ENCODE measurements around the gene ELMOD3.
A peak's percentile ranks its signal among the peaks of the same experiment; 100 is the strongest.
"Not testable (repeated sequence)": the region's sequence is repeated elsewhere in the genome, so short reads cannot be mapped to it uniquely, and the experiment has no call there.

Gene ELMOD3

GRCh38 chr2:85400541-85401463, 46.2 kb downstream of the ELMOD3 start:
- DNase-seq (ENCODE audit: low read depth in 2 of 3, low spot score in 1 of 3): no peak

DNA sequence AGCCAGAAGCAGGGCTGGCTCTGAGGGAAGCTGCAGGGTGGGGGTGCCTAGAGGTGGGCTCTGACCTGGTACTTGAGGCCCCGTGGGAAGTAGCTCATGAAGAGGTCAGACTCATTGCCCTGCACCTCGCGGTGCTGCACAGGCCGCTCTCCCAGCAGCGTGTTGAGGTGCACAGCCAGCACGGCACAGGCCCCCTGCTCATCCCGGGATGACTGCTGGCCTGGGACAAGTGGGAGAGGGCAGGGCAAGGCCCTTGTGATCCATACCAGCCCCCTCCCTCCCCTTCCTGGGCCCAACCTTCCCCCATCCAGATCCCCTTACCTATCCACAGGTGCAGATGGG, 46.9 kb downstream of the ELMOD3 start:
- no peak for DNase-seq (ENCODE audit: low read depth in 2 of 3, low spot score in 1 of 3)

DNA sequence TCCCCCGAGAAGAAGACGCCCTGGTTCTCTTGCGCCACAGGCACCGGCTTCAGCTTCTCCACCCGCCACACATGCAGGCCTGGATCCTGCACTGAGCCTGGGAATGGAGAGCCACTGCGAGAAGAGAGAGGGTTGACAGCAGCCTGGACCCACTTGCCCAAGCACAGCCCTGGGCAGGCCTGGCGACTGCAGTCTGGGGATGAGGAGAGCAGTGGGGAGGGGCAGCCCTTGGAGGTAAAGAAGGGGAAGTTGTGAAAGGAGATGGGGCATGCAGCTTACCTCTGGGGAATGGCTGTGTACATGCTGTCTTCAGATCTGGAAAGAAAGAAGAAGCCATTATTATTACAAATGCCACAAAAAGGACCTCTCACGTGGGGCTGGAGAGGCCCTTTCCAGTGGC, 47.3 kb downstream of the ELMOD3 start:
- no peak for DNase-seq (ENCODE audit: low read depth in 2 of 3, low spot score in 1 of 3)

GRCh38 chr2:85405201-85406059, 50.9 kb downstream of the ELMOD3 start:
- DNase-seq (ENCODE audit: low read depth in 2 of 3, low spot score in 1 of 3): peak; percentile 51 to 63 (median 52)

DNA sequence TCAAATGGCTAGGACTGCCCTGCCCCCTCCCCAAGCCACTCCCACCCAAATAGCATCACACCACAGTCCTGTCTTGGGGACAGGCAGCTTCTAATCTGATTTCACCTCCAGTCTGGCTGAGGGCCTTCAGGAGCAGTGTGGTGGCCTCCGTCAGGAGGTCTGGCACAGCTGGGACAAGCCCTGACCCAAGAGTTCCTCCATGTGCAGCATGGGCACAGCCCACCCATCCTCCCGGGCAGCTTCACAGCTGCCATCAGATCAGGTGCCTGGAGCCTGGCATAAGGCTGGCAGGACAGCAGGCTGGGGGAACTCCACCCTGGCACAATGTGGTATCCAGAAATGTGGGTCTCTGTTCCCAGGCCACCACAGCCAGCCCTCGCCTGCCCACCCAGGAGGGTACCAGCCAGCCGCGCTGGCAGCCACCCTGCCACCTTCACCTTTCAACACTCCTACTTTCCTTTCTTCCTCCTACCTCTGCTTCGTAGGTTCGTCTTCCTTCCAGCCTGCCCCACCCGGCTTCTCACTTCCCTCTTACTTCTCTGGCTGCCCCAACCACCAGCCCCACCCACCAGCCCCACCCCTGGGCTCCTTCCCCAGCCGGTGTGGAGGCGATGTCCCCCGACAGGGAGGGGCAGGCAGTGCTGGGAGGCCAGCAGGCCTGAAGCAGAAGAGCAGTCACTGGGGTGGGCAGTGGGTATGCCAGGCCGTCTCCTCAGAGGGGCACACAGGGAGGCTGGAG, 55.4 kb downstream of the ELMOD3 start, which contains the start of gene CAPG:
CAPG (minus strand) TSS at position 522 of the 739 bp plus-strand sequence. CDS start 8,221 bp downstream, outside the sequence.
- peak in 1 of 3 donors; percentile 26 for DNase-seq (ENCODE audit: low read depth in 2 of 3, low spot score in 1 of 3)

GRCh38 chr2:85410584-85411404, 56.2 kb downstream of the ELMOD3 start:
- no peak for DNase-seq (ENCODE audit: low read depth in 2 of 3, low spot score in 1 of 3)

DNA sequence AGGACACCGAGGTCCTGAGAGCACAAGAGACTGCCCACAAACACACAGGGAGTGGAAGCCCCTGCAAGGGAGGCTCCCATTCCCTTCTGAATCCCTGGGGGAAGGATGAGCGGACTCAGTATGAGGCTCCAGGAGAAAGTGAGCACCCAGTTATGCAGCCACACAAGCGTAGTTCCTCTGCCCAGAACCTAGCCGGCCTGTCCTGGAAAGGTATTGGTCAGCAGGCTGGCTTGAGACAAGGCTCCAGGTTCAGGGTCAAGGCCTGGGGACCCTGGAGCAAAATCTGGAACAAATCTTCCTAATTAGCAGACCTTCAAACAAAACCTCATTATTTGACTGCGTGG, 56.8 kb downstream of the ELMOD3 start:
- DNase-seq (ENCODE audit: low read depth in 2 of 3, low spot score in 1 of 3): no peak

DNA sequence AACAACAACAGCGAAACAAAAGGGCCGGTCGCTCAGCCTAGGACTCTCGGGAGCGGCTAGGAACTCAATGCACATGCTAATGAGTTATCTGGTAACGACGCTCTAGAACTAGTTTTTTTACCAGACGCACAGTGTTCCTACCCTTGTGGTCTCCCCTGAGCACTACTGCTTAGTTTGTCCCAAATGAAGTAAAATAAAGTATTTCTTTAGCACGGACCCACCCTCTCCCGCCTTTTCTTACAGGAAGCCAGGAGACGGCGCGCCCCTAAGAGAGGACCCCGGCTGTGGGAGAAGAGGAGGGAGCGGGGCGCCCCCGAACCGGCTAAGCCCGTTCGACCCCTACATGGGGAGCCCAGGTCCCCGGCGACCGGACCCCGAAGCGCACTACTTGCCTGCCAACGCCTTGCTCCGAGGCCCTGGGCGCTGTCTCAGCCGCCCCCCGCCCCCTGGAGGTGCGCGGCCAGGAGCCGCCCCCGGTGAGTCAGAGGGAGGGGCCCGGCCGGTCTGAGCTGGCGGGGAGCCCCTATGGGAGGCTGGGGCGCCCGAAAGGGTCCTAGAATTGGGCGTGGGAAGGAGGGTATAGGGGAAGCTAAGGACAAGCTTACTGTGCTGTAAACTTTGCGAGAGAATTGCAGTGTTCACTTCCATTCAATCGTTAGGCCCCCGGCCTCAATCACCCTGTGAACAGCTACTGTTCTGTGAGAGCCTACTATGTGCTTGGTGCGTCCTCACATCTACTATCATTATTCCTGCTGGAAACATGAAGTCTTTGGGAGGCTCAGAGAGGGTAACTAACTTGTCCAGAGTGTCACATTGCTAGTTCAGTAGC, 59.2 kb downstream of the ELMOD3 start:
- no peak for DNase-seq (ENCODE audit: low read depth in 2 of 3, low spot score in 1 of 3)

DNA sequence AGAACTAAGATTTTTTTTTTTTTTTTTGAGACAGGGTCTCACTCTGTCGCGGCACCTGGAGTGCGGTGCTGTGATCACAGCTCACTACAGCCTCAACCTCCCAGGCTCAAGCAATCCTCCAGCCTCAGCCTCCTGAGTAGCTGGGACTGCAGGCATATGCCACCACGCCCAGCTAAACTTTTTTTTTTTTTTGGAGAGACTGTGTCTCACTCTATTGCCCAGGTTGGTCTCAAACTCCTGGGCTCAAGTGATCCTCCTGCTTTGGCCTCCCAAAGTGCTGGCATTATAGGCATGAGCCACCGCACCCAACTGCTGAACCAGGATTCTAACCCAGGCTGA, 59.8 kb downstream of the ELMOD3 start:
- not testable (repeated sequence) for DNase-seq (ENCODE audit: low read depth in 2 of 3, low spot score in 1 of 3)

DNA sequence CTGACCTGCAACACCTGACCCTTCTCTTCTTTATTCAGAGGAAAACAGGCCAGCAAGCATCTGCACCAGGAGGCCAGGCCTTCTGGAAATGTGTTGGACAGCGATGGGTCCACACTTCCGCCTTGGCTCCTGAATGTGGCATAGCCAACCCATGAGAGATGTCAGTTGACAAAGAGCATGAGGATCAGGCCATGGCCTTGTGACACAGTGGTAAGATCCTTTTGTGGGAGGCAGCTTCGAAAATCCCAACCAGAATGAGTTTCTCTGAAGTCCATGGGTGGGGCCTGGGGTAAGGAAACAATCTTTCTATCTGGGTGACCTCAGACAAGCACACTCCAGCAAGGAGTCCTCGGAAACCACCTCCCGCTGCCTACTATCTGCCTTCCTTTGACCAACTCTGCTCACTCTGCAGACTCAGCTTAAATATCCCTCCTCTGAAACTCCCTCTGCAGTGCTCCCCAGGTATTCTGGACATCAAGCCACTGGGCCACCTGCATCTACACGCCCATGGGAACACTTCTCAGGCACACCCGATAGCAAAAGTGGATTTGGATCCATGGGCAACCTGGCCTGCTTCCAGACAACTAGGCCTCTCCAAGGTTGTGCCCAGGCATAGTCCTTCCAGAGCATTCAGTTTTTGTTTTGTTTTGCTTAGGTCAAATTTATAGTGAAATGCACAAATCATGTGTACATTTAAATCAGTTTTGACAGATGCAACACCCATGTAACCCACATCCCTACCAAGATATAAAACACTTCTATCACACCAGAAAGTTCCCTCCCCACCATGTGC, 60.4 kb downstream of the ELMOD3 start:
- no peak for DNase-seq (ENCODE audit: low read depth in 2 of 3, low spot score in 1 of 3)

DNA sequence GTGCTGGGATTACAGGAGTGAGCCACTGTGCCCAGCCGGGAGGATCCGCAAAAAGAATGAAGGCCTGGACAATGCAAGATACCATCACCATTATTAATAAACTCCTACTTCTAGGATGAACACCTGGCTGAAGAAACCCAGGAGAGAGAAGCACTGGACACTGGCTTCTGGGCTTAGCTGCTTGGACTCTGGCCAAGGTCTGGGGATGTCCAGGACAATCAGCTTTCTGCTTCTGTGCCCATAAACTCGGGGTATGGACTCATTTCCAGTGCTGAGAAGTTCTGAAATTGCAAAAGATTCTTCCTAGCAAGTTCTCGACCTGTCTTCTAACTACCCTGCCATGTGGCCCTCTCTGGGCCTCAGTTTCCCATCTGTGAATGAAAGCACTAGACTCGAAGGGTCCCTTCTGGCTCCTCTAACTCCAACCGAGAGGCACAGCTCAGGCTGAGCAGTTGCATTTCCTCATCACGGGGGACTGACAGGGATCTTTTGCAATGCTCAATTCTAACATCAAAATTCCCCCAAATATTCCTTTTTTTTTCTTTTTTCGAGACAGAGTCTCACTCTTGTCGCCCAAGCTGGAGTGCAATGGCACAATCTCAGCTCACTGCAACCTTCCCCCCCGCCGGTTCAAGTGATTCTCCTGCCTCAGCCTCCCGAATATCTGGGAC, 61.5 kb downstream of the ELMOD3 start:
- DNase-seq (ENCODE audit: low read depth in 2 of 3, low spot score in 1 of 3): no peak

DNA sequence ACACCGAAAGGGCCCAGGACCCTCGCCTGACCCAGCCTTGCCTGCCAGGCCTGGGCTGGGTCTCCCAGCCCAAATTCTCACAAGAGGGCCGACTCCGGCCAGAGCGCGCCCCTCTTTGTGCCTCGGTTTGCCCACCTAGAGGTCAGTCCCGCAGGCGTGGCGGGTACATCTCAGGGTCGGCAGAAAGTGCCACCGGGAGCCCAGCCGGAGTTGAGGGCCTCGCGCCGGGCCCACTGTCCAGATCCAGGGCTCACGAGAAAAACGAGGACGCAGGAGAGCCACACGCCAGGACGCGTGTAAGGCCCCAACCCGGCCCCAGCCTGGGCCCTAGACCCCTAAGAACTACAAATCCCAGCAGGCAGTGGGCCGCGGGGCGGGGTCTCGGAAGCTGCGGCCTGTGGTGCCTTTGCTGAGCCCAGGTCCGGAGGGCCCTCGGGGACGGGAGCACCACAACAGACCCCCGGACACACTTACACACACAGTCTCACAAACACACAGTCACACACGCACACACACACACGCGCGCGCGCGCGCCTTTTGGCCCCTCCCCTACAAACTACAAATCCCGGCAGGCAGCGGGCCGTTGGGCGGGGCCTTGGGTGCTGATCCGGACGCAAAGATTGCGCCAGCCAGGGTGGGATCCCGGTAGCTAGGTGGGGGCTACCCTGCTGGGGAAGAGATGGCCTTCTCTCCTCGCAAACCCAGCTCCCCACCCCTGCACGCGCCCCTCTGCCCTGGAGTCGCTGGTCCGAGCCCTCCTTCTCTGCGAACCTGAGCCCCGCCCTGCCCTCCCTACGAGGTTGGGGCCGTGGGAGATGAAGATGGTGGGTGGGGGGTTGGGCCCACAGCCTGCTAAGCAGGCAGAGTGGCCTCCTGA, 63.8 kb downstream of the ELMOD3 start, which contains the start of gene SH2D6:
SH2D6 (plus strand) TSS at position 583 of the 877 bp plus-strand sequence. CDS start 10,752 bp downstream, outside the sequence.
- peak; percentile 69 to 81 (median 78) for DNase-seq (ENCODE audit: low read depth in 2 of 3, low spot score in 1 of 3)

GRCh38 chr2:85419009-85419675, 64.6 kb downstream of the ELMOD3 start:
- DNase-seq (ENCODE audit: low read depth in 2 of 3, low spot score in 1 of 3): no peak

DNA sequence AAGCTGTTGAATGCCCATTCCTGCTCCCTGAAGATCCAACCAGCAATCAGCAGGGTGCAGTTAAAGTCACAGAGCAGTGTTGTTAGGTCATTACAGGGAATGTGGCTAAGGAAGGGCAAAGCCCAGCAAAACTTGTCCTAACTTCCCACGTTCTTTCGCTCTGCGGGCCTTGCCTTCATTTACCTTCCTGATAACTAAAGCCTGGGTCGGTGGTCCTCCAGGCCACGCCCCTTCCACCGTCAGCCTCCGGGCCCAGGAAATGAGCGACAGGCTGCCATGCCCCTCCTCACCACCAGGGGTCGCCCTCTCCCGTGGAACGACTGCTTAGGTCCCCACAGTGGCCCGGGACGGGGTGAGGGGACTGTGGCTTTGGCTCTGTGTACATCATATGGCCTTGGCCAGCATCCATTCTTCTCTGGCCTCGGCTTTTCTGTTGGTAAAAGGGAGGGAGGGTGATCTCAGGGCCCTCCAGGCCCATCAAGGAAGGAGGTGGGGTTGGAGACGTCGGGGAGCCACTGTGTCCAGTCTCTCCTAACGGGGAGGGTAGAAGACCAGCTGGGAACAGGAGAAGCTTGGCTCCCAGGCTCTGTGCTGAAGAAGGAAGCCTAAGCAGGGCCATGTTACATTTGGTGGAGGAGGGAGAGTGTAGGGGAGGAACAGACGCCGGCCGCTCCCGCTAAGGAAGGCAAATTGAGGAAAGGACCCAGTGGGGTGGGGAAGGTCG, 66.1 kb downstream of the ELMOD3 start:
- DNase-seq (ENCODE audit: low read depth in 2 of 3, low spot score in 1 of 3): peak; percentile 87 to 99 (median 91)

DNA sequence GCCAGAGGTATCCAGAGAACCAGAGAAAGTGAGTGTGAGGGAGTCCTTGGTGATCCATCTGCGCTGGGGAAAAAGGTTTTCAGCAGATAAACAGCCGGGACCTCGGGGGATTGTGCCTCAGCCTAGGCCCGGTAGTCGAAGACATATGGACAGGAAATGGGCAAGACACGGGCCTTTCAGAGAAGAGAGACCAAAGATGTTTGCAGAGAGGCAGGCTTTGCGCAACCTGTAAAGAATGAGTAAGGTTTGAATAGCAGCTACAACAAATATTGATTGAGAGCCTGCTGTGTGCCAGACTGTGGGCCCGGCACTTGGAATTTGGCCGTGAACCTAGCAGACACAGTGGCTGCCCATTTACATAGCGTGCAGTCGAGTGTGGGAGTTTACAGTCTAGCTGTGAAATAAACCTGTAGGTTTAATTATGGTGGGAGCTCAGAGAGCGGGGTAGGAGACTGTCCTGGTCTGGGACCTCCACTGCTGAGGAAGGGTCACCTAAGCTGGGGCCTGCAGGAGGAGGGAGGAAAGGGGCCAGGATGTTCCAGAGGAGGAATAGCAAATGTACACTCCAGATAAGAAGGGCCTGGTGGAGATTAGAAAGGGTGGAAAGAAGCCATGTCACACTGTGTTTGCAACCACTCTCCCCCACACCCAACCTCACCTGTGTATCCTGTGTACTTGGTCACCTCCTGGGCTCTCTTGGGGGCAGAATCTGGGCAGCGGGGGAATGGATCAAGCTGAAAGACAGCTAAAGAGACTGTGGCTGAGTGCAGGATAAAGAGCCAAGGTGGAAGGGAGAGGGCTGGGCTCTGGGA, 66.9 kb downstream of the ELMOD3 start:
- DNase-seq (ENCODE audit: low read depth in 2 of 3, low spot score in 1 of 3): no peak

All from stimulated activated CD4-positive, alpha-beta T cell treated with anti-CD3 and anti-CD28 coated beads, Interleukin-12 subunit alpha, Interleukin-12 subunit beta, amount 100 ng/mL, for 48 hours (primary cell).